Tibial nerve (tissue), 4 donors: Measurements from ENCODE around the gene MT1F. TPM values are rescaled to one million over a fixed set of nuclear protein-coding genes. Genes with fewer than 3 reads are reported as not detected.

Experiments
- DNase-seq, 2 donors: peaks; one replicate each; pipeline ENCODE4 v3.0.0-alpha.2; 2019; ENCODE audit warnings: low spot score in 2 of 2
- H3K27ac ChIP-seq, 4 donors: fragments of 200-600 bp; sonication (generic) in 3 of 4; one replicate each; pipeline ENCODE4 v1.5.1; 2017 to 2019; ENCODE audit warnings: mild to moderate bottlenecking in 1 of 4
- H3K27me3 ChIP-seq, 2 donors: fragments of 200-600 bp; sonication (generic) in 1 of 2; one replicate each; pipeline versions ENCODE4 v1.5.1 to v1.6.0; 2017 to 2019
- H3K36me3 ChIP-seq, 3 donors: fragments of 200-600 bp; sonication (generic); one replicate each; pipeline ENCODE4 v1.5.1; 2018 to 2019
- H3K4me1 ChIP-seq, 4 donors: fragments of 200-600 bp; sonication (generic) in 3 of 4; one replicate each; pipeline ENCODE4 v1.5.1; 2017 to 2019
- H3K4me3 ChIP-seq, 4 donors: fragments of 200-600 bp; sonication (generic) in 3 of 4; one replicate each; pipeline ENCODE4 v1.5.1; 2017 to 2019; ENCODE audit warnings: mild to moderate bottlenecking in 1 of 4, moderate library complexity in 1 of 4
- H3K9me3 ChIP-seq, 4 donors: fragments of 200-600 bp; sonication (generic) in 3 of 4; one replicate each; pipeline ENCODE4 v1.5.1; 2017 to 2019
- EP300 ChIP-seq, 2 donors: sonication (generic); formaldehyde crosslinking; IDR thresholded peaks; one replicate each; pipeline ENCODE4 v1.6.1; 2017; ENCODE audit warnings: antibody characterized with exemption in 2 of 2, mild to moderate bottlenecking in 1 of 2
- POLR2A ChIP-seq, 2 donors: fragments of 450-650 bp; IDR thresholded peaks; one replicate each; pipeline ENCODE4 v1.6.1; 2017; ENCODE audit warnings: antibody characterized with exemption in 2 of 2, mild to moderate bottlenecking in 2 of 2, moderate library complexity in 2 of 2
- WGBS, 2 donors: methylation state at CpG; one replicate each; pipeline ENCODE4 v1.1.5; 2018; 5-methylcytosine and 5-hydroxymethylcytosine counted together
- total RNA-seq, 4 donors: library from RNA; depleted of rRNA; stranded (reverse); fragments of >200 nt; gene quantifications; one replicate each; pipeline ENCODE4 v1.1.0, GENCODE V29; 2016
- TF ChIP-seq, protein P1 (sequence below), 5 experiments: fragments of 200-600 bp in 3 of 5; fragments of 450-650 bp in 2 of 5; sonication (generic) in 3 of 5; IDR thresholded peaks; one replicate each; pipeline ENCODE4 v1.5.1; 2016 to 2019; ENCODE audit warnings: antibody characterized with exemption in 5 of 5, mild to moderate bottlenecking in 3 of 5, moderate library complexity in 2 of 5

The MT1F gene
- total RNA-seq, 4 donors from 2014 or later = 3.0 to 34.3 (median 11.3) TPM

DNA sequence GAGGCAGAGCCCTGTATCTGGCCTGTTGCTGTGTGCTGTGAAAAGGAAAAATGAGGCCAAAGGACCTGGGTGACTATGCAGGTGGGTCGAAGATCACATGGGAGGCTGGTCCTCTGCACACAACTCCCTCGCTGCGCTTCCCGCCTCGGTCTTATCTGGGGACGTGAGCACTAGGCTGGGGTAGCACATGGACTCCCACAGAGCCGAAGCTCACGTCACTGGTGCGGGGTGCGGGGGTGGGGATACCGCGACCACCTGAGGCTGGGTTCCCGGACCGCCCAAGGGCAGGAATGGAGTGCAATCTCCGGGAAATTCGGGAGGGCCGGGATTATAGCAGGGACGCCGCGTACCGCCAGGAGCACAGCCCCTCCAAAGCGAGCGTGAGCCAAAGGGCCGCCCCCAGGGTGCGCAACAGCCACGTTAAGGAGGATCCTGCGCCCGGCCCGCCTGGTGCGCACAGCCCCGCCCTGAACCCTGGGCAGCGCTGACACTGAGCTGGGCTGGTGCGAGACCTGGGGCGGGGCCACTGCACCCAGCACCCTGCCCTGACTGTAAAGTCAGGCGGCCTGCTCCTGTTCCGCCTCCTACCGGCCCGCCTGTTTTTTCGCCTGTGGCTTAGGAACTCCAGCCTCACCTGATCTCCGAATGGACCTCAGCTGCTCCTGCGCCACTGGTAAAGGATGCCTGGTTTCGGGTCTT, 14.5 kb upstream of the MT1F start:
- TF ChIP-seq POLR2A (IDR thresholded peaks at IDR 0.05) (no peak), EP300 (IDR thresholded peaks at IDR 0.05) (peak; percentile 38 to 47)
- TF ChIP-seq, protein P1, sequence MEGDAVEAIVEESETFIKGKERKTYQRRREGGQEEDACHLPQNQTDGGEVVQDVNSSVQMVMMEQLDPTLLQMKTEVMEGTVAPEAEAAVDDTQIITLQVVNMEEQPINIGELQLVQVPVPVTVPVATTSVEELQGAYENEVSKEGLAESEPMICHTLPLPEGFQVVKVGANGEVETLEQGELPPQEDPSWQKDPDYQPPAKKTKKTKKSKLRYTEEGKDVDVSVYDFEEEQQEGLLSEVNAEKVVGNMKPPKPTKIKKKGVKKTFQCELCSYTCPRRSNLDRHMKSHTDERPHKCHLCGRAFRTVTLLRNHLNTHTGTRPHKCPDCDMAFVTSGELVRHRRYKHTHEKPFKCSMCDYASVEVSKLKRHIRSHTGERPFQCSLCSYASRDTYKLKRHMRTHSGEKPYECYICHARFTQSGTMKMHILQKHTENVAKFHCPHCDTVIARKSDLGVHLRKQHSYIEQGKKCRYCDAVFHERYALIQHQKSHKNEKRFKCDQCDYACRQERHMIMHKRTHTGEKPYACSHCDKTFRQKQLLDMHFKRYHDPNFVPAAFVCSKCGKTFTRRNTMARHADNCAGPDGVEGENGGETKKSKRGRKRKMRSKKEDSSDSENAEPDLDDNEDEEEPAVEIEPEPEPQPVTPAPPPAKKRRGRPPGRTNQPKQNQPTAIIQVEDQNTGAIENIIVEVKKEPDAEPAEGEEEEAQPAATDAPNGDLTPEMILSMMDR (IDR thresholded peaks at IDR 0.05) = peak in 4 of 5 experiments; percentile 30 to 55 (median 42)
- WGBS, 2 donors = 12 to 16% methylated on average over 16 to 42 of the region's 42 CpGs
- H3K27me3 ChIP-seq = peaks cover 0 to 33% of the 10 kb centered on the region in 2 donors

DNA sequence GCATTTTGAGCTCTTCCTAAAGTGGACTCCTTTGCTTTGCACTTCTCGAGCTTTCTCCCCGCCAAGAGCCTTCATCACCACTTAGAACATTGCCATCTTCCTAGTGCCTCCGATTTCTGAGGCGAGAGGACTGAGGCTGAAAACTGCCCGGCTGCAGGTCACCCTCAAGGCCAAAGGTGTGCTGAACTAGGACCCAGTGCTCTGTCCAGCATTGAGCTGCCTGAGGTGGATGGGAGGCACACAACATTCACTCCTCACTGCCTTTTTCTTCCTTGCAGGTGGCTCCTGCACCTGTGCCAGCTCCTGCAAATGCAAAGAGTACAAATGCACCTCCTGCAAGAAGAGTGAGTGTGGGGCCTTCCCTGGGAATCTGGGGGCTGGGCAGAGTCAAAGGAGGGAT, 13.9 kb upstream of the MT1F start:
- peak overlapping the region in 3 of 4 donors; percentile 14 to 41 (median 40) for H3K4me3 ChIP-seq

More for the DNA sequence above, 14.5 kb upstream of the MT1F start:
- no peaks in the 10 kb centered on the region for H3K36me3 ChIP-seq
- no peaks in the 10 kb centered on the region for H3K9me3 ChIP-seq
- peak overlapping the region; percentile 8 to 41 (median 27) for H3K4me3 ChIP-seq
- peak overlapping the region in 3 of 4 donors; percentile 12 to 45 (median 14) for H3K27ac ChIP-seq
- peak; percentile 19 to 41 for DNase-seq
- H3K4me1 ChIP-seq = peaks cover 0 to 27% (median 18%) of the 10 kb centered on the region in 4 donors

DNA sequence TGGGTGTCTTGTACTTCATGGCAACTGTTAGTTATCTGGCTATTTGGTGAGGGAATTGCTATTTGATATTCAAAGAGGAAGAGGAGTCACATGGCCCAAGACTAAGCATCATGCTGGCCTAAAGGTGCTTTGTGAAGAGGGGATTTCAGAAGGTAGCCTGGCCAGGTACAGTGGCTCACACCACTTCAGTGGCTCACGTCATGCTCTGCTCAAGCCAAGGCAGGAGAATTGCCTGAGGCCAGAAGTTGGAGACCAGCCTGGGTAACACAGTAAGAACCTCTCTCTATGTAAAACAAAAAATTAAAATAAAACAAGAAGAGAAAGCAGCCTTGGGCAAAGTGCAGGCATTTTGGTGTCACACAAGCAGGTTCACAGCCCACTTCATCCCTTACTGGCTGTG, 12.4 kb upstream of the MT1F start:
- DNase-seq = no peak
- H3K27me3 ChIP-seq = peaks cover 0 to 24% of the 10 kb centered on the region in 2 donors
- H3K36me3 ChIP-seq = no peaks in the 10 kb centered on the region
- 93 to 96% methylated on average over 1 of the region's 1 CpG for WGBS, 2 donors
- no peak overlapping the region for H3K27ac ChIP-seq
- no peak for TF ChIP-seq EP300 (IDR thresholded peaks at IDR 0.05)
- no peak for TF ChIP-seq POLR2A (IDR thresholded peaks at IDR 0.05)
- TF ChIP-seq, protein P1 (IDR thresholded peaks at IDR 0.05) = no peak
- no peaks in the 10 kb centered on the region for H3K9me3 ChIP-seq
- no peak overlapping the region for H3K4me3 ChIP-seq
- H3K4me1 ChIP-seq = peaks cover 0 to 16% (median 10%) of the 10 kb centered on the region in 4 donors

More for the DNA sequence above, 13.9 kb upstream of the MT1F start:
- Histone ChIP-seq H3K4me1 (peaks cover 0 to 21% (median 13%) of the 10 kb centered on the region in 4 donors), H3K36me3 (no peaks in the 10 kb centered on the region), H3K27me3 (peaks cover 0 to 31% of the 10 kb centered on the region in 2 donors), H3K27ac (peak overlapping the region in 1 of 4 donors; percentile 45), H3K9me3 (no peaks in the 10 kb centered on the region)
- WGBS, 2 donors = 50 to 52% methylated on average over 5 of the region's 5 CpGs
- no peak for TF ChIP-seq EP300 (IDR thresholded peaks at IDR 0.05)
- no peak for TF ChIP-seq POLR2A (IDR thresholded peaks at IDR 0.05)
- TF ChIP-seq, protein P1 (IDR thresholded peaks at IDR 0.05) = no peak
- no peak for DNase-seq

DNA sequence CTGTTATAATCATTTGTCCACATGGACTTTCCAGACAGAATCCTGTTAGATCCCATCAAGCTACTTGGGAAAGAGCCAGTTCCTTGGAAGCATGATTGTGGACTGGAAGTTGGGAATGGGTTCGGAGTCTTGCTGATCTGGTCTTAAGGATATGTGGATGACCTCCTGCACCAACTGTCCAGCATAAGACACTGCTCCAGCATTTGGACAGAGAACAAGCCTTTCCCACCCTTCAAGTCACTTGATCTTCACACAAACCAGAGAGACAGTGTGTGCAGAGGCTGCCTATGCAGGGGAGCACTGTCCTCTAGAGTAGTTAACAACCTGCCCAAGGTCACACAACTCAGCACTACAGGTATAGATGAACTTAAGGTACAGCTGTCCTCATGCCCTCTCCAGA, 11.9 kb upstream of the MT1F start:
- H3K4me3 ChIP-seq = no peak overlapping the region
- no peak overlapping the region for H3K27ac ChIP-seq
- H3K36me3 ChIP-seq = no peaks in the 10 kb centered on the region
- peaks cover 0 to 24% of the 10 kb centered on the region in 2 donors for H3K27me3 ChIP-seq
- no peaks in the 10 kb centered on the region for H3K9me3 ChIP-seq
- peaks cover 0 to 16% (median 10%) of the 10 kb centered on the region in 4 donors for H3K4me1 ChIP-seq
- 0% methylated on average over 1 of the region's 1 CpG for WGBS, 2 donors
- TF ChIP-seq POLR2A (IDR thresholded peaks at IDR 0.05) = no peak
- no peak for TF ChIP-seq EP300 (IDR thresholded peaks at IDR 0.05)
- TF ChIP-seq, protein P1 (IDR thresholded peaks at IDR 0.05) = no peak
- no peak for DNase-seq
